Measurements from ENCODE around the gene TSGA10IP. TPM values are rescaled to one million over a fixed set of nuclear protein-coding genes. Genes with fewer than 3 reads are reported as not detected.

TSGA10IP gene
- total RNA-seq, 2 experiments from 2014 or later: not detected

DNA sequence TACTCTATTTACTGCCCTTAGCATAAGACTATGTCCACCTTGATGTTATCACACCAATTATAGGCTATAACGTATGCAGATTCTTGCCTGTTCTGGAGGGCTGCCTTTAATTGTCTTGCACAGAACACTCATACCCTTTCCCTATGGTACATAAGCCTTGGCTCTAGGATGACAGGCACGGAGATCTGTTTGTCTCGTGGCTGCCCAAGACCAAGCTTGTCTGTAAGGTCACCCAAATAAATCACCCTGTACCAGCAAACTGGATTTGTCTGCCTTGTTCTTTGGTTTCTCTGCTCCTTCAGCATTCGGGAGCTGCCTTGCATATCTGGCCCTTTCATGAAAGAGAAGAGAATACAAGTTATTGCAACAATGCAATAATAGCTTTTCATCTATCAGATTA lies 7.5 kb upstream of the TSGA10IP start:
- DNase-seq (no peak), ATAC-seq (ENCODE audit: poor library complexity) (no peak)
- TF ChIP-seq, protein P1, sequence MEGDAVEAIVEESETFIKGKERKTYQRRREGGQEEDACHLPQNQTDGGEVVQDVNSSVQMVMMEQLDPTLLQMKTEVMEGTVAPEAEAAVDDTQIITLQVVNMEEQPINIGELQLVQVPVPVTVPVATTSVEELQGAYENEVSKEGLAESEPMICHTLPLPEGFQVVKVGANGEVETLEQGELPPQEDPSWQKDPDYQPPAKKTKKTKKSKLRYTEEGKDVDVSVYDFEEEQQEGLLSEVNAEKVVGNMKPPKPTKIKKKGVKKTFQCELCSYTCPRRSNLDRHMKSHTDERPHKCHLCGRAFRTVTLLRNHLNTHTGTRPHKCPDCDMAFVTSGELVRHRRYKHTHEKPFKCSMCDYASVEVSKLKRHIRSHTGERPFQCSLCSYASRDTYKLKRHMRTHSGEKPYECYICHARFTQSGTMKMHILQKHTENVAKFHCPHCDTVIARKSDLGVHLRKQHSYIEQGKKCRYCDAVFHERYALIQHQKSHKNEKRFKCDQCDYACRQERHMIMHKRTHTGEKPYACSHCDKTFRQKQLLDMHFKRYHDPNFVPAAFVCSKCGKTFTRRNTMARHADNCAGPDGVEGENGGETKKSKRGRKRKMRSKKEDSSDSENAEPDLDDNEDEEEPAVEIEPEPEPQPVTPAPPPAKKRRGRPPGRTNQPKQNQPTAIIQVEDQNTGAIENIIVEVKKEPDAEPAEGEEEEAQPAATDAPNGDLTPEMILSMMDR (IDR thresholded peaks at IDR 0.05): no peak
- no peak overlapping the region for H3K4me3 Mint-ChIP-seq
- intact Hi-C loops (cut with DNase I, micrococcal nuclease): no loop called here
- no peak overlapping the region for H3K4me3 ChIP-seq (ENCODE audit: low read length)
- no peaks in the 10 kb centered on the region for H3K36me3 ChIP-seq (ENCODE audit: insufficient read depth, low read length)
- H3K36me3 Mint-ChIP-seq (ENCODE audit: low read depth): no peaks in the 10 kb centered on the region
- H3K27ac ChIP-seq (ENCODE audit: low read depth in 1 of 2, low read length in 2 of 2): no peak overlapping the region
- H3K9me3 ChIP-seq (ENCODE audit: control insufficient read depth in 1 of 2, insufficient read depth in 1 of 2, low read length in 2 of 2): no peaks in the 10 kb centered on the region
- ChIA-PET POLR2A (no interaction called here), CTCF (no interaction called here)
- no peaks in the 10 kb centered on the region for H3K4me1 Mint-ChIP-seq (ENCODE audit: low read depth)
- H3K27me3 Mint-ChIP-seq: no peaks in the 10 kb centered on the region
- H3K4me1 ChIP-seq (ENCODE audit: insufficient read depth, low read length): no peaks in the 10 kb centered on the region
- H3K9me3 Mint-ChIP-seq: no peaks in the 10 kb centered on the region
- H3K27ac Mint-ChIP-seq: no peak overlapping the region
- H3K27me3 ChIP-seq (ENCODE audit: control insufficient read depth in 1 of 2, insufficient read depth in 2 of 2, low read length in 2 of 2): no peaks in the 10 kb centered on the region

DNA sequence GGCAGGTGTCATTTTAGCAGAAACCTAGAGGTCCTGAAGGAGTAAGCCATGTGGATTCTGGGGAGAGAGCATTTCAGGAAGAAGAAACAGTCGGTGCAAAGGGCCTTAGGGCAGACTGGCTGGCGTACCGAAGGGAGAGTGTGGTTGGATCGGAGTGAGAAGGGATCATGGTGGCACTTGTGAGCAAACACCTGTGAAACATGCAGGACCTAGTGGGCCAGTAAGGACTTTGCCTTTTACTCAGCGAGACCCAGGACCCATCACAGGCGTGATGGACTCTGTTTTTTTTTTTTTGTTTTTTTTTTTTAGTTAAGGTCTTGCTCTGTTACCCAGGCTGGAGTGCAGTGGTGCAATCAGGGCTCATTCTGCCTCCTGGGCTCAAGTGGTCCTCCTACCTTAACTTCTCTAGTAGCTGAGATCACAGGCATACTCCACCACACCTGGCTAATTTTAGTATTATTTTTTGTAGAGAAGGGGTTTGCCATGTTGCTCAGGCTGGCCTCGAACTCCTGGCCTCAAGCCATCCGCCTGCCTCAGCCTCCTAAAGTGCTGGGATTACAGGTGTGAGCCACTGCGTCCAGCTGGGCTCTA lies 3.5 kb upstream of the TSGA10IP start:
- Mint-ChIP-seq H3K36me3 (ENCODE audit: low read depth) (no peaks in the 10 kb centered on the region), H3K4me1 (ENCODE audit: low read depth) (no peaks in the 10 kb centered on the region), H3K27ac (no peak overlapping the region), H3K9me3 (no peaks in the 10 kb centered on the region), H3K27me3 (no peaks in the 10 kb centered on the region), H3K4me3 (no peak overlapping the region)
- TF ChIP-seq, protein P1 (IDR thresholded peaks at IDR 0.05): no peak
- H3K4me1 ChIP-seq (ENCODE audit: insufficient read depth, low read length): no peaks in the 10 kb centered on the region
- no peaks in the 10 kb centered on the region for H3K9me3 ChIP-seq (ENCODE audit: control insufficient read depth in 1 of 2, insufficient read depth in 1 of 2, low read length in 2 of 2)
- no peaks in the 10 kb centered on the region for H3K36me3 ChIP-seq (ENCODE audit: insufficient read depth, low read length)
- ChIA-PET CTCF (no interaction called here), POLR2A (no interaction called here)
- no peak overlapping the region for H3K27ac ChIP-seq (ENCODE audit: low read depth in 1 of 2, low read length in 2 of 2)
- DNase-seq (no peak), ATAC-seq (ENCODE audit: poor library complexity) (no peak)
- intact Hi-C loops (cut with DNase I, micrococcal nuclease): no loop called here
- no peak overlapping the region for H3K4me3 ChIP-seq (ENCODE audit: low read length)
- no peaks in the 10 kb centered on the region for H3K27me3 ChIP-seq (ENCODE audit: control insufficient read depth in 1 of 2, insufficient read depth in 2 of 2, low read length in 2 of 2)

DNA sequence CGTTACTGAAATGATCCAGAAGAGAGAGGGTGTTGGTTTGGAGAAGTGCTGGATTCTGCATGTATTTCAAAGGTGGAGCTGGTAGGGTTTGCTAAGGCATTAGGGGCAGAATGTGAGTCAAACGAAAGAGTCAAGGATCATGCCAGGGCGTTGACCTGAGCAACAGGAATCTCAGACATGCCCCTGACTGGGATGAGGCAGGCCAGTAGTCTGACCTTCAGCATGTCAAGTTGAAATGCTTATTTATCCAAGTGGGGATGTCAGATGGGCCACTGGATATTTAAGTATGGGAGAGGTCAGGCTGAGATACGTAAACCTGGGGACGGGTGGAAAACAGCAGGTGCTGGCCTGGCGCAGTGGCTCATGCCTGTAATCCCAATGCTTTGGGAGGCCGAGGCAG lies 2.7 kb upstream of the TSGA10IP start:
- ChIA-PET POLR2A (no interaction called here), CTCF (no interaction called here)
- intact Hi-C loops (cut with DNase I, micrococcal nuclease): no loop called here
- H3K9me3 Mint-ChIP-seq: no peaks in the 10 kb centered on the region
- no peak overlapping the region for H3K27ac Mint-ChIP-seq
- no peaks in the 10 kb centered on the region for H3K27me3 ChIP-seq (ENCODE audit: control insufficient read depth in 1 of 2, insufficient read depth in 2 of 2, low read length in 2 of 2)
- no peaks in the 10 kb centered on the region for H3K36me3 ChIP-seq (ENCODE audit: insufficient read depth, low read length)
- no peaks in the 10 kb centered on the region for H3K9me3 ChIP-seq (ENCODE audit: control insufficient read depth in 1 of 2, insufficient read depth in 1 of 2, low read length in 2 of 2)
- no peak for DNase-seq
- H3K27ac ChIP-seq (ENCODE audit: low read depth in 1 of 2, low read length in 2 of 2): no peak overlapping the region
- no peaks in the 10 kb centered on the region for H3K4me1 Mint-ChIP-seq (ENCODE audit: low read depth)
- no peak overlapping the region for H3K4me3 ChIP-seq (ENCODE audit: low read length)
- H3K4me1 ChIP-seq (ENCODE audit: insufficient read depth, low read length): peaks cover 2% of the 10 kb centered on the region
- H3K36me3 Mint-ChIP-seq (ENCODE audit: low read depth): no peaks in the 10 kb centered on the region
- no peak for ATAC-seq (ENCODE audit: poor library complexity)
- H3K27me3 Mint-ChIP-seq: no peaks in the 10 kb centered on the region
- TF ChIP-seq, protein P1 (IDR thresholded peaks at IDR 0.05): no peak
- H3K4me3 Mint-ChIP-seq: no peak overlapping the region
